SK-N-MC (cell line): ENCODE results near the gene MLST8.

Experiments used
- DNase-seq: peaks from one replicate; pipeline ENCODE4 v3.0.0-alpha.2; 2011; ENCODE audit warnings: low read depth, low spot score
- H3K27ac ChIP-seq: fragments of 200-600 bp; sonication (generic); 2 replicates; pipeline ENCODE4 v1.5.1; 2016; ENCODE audit warnings: mixed run types
- H3K36me3 ChIP-seq: fragments of 200-600 bp; sonication (generic); 2 replicates; pipeline ENCODE4 v1.6.1; 2017; ENCODE audit warnings: antibody characterized with exemption, low read length, mixed read lengths; ENCODE audit not compliant: insufficient read depth
- H3K4me3 ChIP-seq: fragments of 200-600 bp; sonication (generic); 2 replicates; pipeline ENCODE4 v1.5.1; 2016
- H3K9ac ChIP-seq: fragments of 200-600 bp; sonication (generic); 2 replicates; pipeline ENCODE4 v1.8.0; 2017; ENCODE audit warnings: mixed run types, mixed read lengths; ENCODE audit not compliant: insufficient read length
- H3K9me3 ChIP-seq: fragments of 200-600 bp; sonication (generic); 2 replicates; pipeline ENCODE4 v1.6.1; 2017; ENCODE audit warnings: low read depth, mild to moderate bottlenecking, antibody characterized with exemption, low read length, moderate library complexity, mixed read lengths
- EZH2 ChIP-seq: fragments of 200-600 bp; sonication (generic); IDR thresholded peaks from one replicate; pipeline ENCODE4 v1.6.1; 2017; ENCODE audit warnings: antibody characterized with exemption
- FOXP2 ChIP-seq: optimal IDR thresholded peaks from 2 replicates; pipeline ENCODE3; 2011; ENCODE audit warnings: mild to moderate bottlenecking, moderate library complexity; ENCODE audit not compliant: insufficient read depth; ENCODE audit errors: extremely low read length, control extremely low read depth
- POLR2AphosphoS5 ChIP-seq: IDR thresholded peaks from 2 replicates; pipeline ENCODE4 v1.6.1; 2012; ENCODE audit warnings: mild to moderate bottlenecking, low read depth, low read length, borderline replicate concordance

The MLST8 gene

GRCh38 chr16:2161911-2162310 lies 43.3 kb upstream of the MLST8 start:
- no peak for DNase-seq
- H3K9ac ChIP-seq, result no peak overlapping the region
- TF ChIP-seq POLR2AphosphoS5 (no peak), EZH2 (no peak), FOXP2 (no peak)
- H3K27ac ChIP-seq, result no peak overlapping the region
- H3K4me3 ChIP-seq, result no peak overlapping the region
- peaks cover 11% of the 10 kb centered on the region; the same call in 1 of the 2 replicates for H3K36me3 ChIP-seq
- H3K9me3 ChIP-seq, result no peaks in the 10 kb centered on the region

DNA sequence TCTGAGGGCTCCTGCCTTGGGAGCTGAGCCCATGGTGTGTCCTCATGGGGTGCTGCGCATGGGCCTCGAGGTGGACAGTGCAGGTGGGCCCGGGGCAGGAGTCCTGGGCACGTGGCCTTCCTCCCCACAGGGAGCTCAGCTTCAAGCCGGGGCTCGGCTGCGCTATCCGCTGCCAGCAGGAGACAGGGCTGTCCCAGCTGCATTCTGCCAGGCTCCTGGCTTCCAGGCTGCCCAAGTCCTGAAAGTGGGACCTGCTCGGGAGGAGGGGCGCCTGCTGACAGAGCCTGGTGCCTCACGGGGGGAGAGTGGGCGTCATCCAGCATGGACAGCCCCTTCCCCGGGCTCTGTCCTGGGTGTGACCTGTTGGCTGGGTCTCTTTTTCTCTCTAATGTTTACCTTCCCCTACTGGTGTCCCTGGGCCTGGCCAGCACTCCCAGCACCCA lies 42.6 kb upstream of the MLST8 start:
- TF ChIP-seq POLR2AphosphoS5 (no peak), FOXP2 (no peak), EZH2 (no peak)
- H3K27ac ChIP-seq, result no peak overlapping the region
- no peak overlapping the region for H3K9ac ChIP-seq

DNA sequence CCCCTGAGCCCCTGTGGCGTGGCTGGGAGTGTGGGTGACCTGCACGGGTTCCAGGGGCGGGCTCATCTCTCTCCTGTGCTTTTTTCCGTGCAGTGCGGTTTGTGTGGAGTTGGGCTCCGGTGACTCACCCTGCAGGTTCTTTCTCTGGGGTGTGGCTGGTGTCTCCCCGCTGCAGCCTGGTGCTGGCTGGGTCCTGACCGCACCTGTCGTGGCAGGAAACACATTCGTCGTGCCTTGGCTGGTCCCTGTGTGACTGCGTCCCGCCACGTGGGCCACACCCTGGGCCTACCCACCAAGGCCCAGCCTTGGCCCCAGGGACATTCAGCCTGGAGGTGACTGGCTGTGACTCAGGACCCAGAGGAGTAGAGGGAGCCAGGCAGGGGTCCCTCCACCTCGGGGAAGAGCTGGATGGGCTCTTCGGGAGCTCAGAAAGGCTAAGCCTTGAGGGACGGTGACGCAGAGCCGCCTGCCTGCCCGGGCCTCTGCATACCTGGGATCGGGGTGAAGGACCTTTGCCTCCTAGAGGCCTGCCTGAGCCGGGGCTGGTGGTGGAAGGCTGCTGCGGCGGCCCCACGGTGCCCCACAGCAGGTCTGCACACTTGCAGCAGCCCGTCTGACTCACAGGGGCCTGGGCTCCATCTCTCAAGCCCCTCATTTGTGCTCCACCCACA lies 41.9 kb upstream of the MLST8 start:
- Histone ChIP-seq H3K4me3 (no peak overlapping the region), H3K36me3 (peaks cover 17% of the 10 kb centered on the region; the same call in 1 of the 2 replicates), H3K9me3 (no peaks in the 10 kb centered on the region), H3K9ac (no peak overlapping the region), H3K27ac (no peak overlapping the region)
- DNase-seq, result no peak
- no peak for TF ChIP-seq FOXP2
- TF ChIP-seq EZH2, result no peak
- TF ChIP-seq POLR2AphosphoS5, result no peak

More for the DNA sequence above, 42.6 kb upstream of the MLST8 start:
- Histone ChIP-seq H3K9me3 (no peaks in the 10 kb centered on the region), H3K36me3 (peaks cover 11% of the 10 kb centered on the region; the same call in 1 of the 2 replicates), H3K4me3 (no peak overlapping the region)
- DNase-seq, result no peak

DNA sequence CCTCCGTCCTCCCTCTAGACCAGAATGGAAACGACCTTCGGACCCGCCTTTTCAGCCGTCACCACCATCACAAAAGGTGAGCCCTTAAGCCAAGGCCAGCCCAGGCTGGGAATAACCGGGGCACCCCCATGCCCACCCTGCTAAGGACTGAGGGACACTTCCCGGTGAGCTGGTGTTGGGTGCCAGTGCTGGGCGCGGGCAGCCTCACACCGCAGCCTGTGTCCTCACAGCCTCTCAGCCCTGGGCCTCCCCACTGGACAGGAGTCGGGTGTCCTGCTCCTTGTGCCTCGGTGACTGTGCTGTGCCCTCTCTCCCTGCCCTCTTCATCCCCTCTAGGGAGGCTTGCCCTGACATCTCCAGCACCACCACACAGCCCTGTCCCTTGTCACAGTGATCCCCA lies 39.4 kb upstream of the MLST8 start:
- no peak for DNase-seq
- no peak overlapping the region for H3K27ac ChIP-seq
- no peaks in the 10 kb centered on the region for H3K9me3 ChIP-seq
- H3K4me3 ChIP-seq, result no peak overlapping the region
- H3K9ac ChIP-seq, result no peak overlapping the region
- peaks cover 17% of the 10 kb centered on the region; the same call in 1 of the 2 replicates for H3K36me3 ChIP-seq
- no peak for TF ChIP-seq POLR2AphosphoS5
- no peak for TF ChIP-seq FOXP2
- no peak for TF ChIP-seq EZH2

GRCh38 chr16:2166263-2167067 lies 38.8 kb upstream of the MLST8 start:
- peaks cover 17% of the 10 kb centered on the region; the same call in 1 of the 2 replicates for H3K36me3 ChIP-seq
- no peaks in the 10 kb centered on the region for H3K9me3 ChIP-seq
- no peak for DNase-seq
- H3K27ac ChIP-seq, result no peak overlapping the region
- no peak overlapping the region for H3K9ac ChIP-seq
- no peak overlapping the region for H3K4me3 ChIP-seq
- TF ChIP-seq POLR2AphosphoS5 (no peak), EZH2 (no peak)

GRCh38 chr16:2167068-2167638 lies 38.1 kb upstream of the MLST8 start:
- DNase-seq, result no peak
- no peak overlapping the region for H3K4me3 ChIP-seq
- H3K9ac ChIP-seq, result no peak overlapping the region
- no peak overlapping the region for H3K27ac ChIP-seq
- H3K36me3 ChIP-seq, result peaks cover 17% of the 10 kb centered on the region; the same call in 1 of the 2 replicates
- TF ChIP-seq POLR2AphosphoS5 (no peak), EZH2 (no peak), FOXP2 (no peak)
- no peaks in the 10 kb centered on the region for H3K9me3 ChIP-seq

DNA sequence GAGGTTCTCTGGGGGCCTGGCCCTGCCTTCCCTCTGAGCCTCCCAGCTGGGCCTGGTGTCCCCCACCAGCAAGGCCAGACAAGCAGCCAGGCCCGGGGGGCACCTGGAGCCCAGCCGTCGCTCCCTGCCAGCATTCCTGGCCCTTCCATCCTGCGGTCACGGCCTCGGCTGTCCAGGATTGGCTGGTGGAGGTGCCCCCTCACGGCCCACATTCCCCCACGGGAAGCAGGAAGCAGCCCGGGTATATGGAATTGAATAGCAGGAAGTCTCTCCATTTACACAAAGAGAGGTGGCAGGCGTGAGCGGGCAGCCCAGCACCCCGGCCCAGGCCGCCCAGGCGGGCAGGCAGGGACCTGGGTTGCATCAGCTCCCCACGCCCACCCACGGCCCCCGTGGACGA lies 35.2 kb upstream of the MLST8 start:
- Histone ChIP-seq H3K36me3 (peaks cover 15% of the 10 kb centered on the region; the same call in 1 of the 2 replicates), H3K9ac (no peak overlapping the region), H3K4me3 (no peak overlapping the region), H3K27ac (no peak overlapping the region), H3K9me3 (no peaks in the 10 kb centered on the region)
- no peak for TF ChIP-seq FOXP2
- DNase-seq, result no peak

- H3K36me3 ChIP-seq, result peaks cover 16% of the 10 kb centered on the region; the same call in 1 of the 2 replicates
- H3K27ac ChIP-seq, result no peak overlapping the region
- TF ChIP-seq FOXP2 (no peak), EZH2 (no peak), POLR2AphosphoS5 (no peak)
- DNase-seq, result no peak
- H3K9me3 ChIP-seq, result no peaks in the 10 kb centered on the region
- no peak overlapping the region for H3K9ac ChIP-seq
- H3K4me3 ChIP-seq, result no peak overlapping the region
These were observed 34.4 kb upstream of the MLST8 start for GRCh38 chr16:2170587-2171435.
